Activated CD8-positive, alpha-beta memory T cell treated with anti-CD3 and anti-CD28 coated beads, Interleukin-2, amount 50 U/mL, for 1 hour (primary cell): Measurements from ENCODE around the gene SLC35F1.
"Not testable (repeated sequence)": the region's sequence is repeated elsewhere in the genome, so short reads cannot be mapped to it uniquely, and the experiment has no call there.

ENCODE experiments used
- DNase-seq: peaks from one replicate; pipeline ENCODE4 v3.0.0-alpha.2; 2020; ENCODE audit errors: extremely low read depth

SLC35F1 gene

GRCh38 chr6:117992856-117993255 is 85.8 kb downstream of the SLC35F1 start:
- no peak for DNase-seq

- DNase-seq: no peak
These were observed 105.9 kb downstream of the SLC35F1 start for GRCh38 chr6:118012944-118013343.

- no peak for DNase-seq
These were observed 109.5 kb downstream of the SLC35F1 start for GRCh38 chr6:118016532-118016931.

- DNase-seq: no peak
These were observed 110.3 kb downstream of the SLC35F1 start for GRCh38 chr6:118017301-118017848.

GRCh38 chr6:118023771-118024170 is 116.7 kb downstream of the SLC35F1 start:
- DNase-seq: no peak

GRCh38 chr6:118029967-118030366 is 122.9 kb downstream of the SLC35F1 start:
- no peak for DNase-seq

GRCh38 chr6:118037479-118037878 is 130.4 kb downstream of the SLC35F1 start:
- not testable (repeated sequence) for DNase-seq

- DNase-seq: no peak
These were observed 135.8 kb downstream of the SLC35F1 start for GRCh38 chr6:118042855-118043254.

GRCh38 chr6:118044275-118044674 is 137.2 kb downstream of the SLC35F1 start:
- DNase-seq: no peak

GRCh38 chr6:118054082-118054481 is 147.0 kb downstream of the SLC35F1 start:
- DNase-seq: no peak

- DNase-seq: no peak
These were observed 154.6 kb downstream of the SLC35F1 start for GRCh38 chr6:118061666-118062065.

GRCh38 chr6:118080547-118080946 is 173.5 kb downstream of the SLC35F1 start:
- DNase-seq: no peak

GRCh38 chr6:118083711-118084110 is 176.6 kb downstream of the SLC35F1 start:
- DNase-seq: no peak

- DNase-seq: no peak
These were observed 178.6 kb downstream of the SLC35F1 start for GRCh38 chr6:118085665-118086064.

- DNase-seq: no peak
These were observed 179.1 kb downstream of the SLC35F1 start for GRCh38 chr6:118086159-118086558.

- no peak for DNase-seq
These were observed 185.0 kb downstream of the SLC35F1 start for GRCh38 chr6:118092086-118092485.

- DNase-seq: no peak
These were observed 190.5 kb downstream of the SLC35F1 start for GRCh38 chr6:118097576-118097975.

- DNase-seq: no peak
These were observed 193.7 kb downstream of the SLC35F1 start for GRCh38 chr6:118100717-118101116.

GRCh38 chr6:118101220-118101619 is 194.2 kb downstream of the SLC35F1 start:
- DNase-seq: no peak

- no peak for DNase-seq
These were observed 194.8 kb downstream of the SLC35F1 start for GRCh38 chr6:118101831-118102345.

GRCh38 chr6:118102401-118102800 is 195.3 kb downstream of the SLC35F1 start:
- no peak for DNase-seq

GRCh38 chr6:118103381-118104146 is 196.5 kb downstream of the SLC35F1 start:
- no peak for DNase-seq

- DNase-seq: no peak
These were observed 215.2 kb downstream of the SLC35F1 start for GRCh38 chr6:118122161-118122725.
